Measurements from ENCODE around the gene SV2C.
"Not testable (repeated sequence)": the region's sequence is repeated elsewhere in the genome, so short reads cannot be mapped to it uniquely, and the experiment has no call there.

SV2C gene

DNA sequence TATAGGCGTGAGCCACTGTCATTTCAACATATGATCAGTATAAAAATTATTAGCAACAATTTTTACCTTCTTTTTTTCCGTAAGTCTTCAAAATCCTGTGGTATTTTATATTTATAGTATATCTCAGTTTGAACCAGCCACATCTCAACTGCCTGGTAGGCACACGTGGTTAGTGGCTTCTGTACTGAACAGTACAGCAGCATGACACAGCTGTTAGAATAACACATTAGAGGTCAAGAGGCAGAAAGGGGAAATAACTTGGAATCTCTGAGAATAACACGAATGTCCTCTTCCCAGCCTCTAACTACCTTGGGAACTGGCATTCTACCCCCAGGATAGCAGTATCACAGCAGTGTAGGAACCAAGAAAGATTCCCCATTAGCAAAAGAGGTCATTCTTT is 211.4 kb downstream of the SV2C start:
- DNase-seq (ENCODE audit: low read depth in 2 of 2), result no peak

GRCh38 chr5:76298852-76299251 is 215.7 kb downstream of the SV2C start:
- DNase-seq (ENCODE audit: low read depth in 2 of 2), result no peak

GRCh38 chr5:76299592-76299991 is 216.4 kb downstream of the SV2C start:
- no peak for DNase-seq (ENCODE audit: low read depth in 2 of 2)

GRCh38 chr5:76301932-76302331 is 218.7 kb downstream of the SV2C start:
- DNase-seq (ENCODE audit: low read depth in 2 of 2), result not testable (repeated sequence)

GRCh38 chr5:76302661-76303060 is 219.5 kb downstream of the SV2C start:
- DNase-seq (ENCODE audit: low read depth in 2 of 2), result not testable (repeated sequence)

GRCh38 chr5:76303921-76304320 is 220.7 kb downstream of the SV2C start:
- peak in 1 of 2 donors; percentile 10 for DNase-seq (ENCODE audit: low read depth in 2 of 2)

GRCh38 chr5:76305269-76305668 is 222.1 kb downstream of the SV2C start:
- no peak for DNase-seq (ENCODE audit: low read depth in 2 of 2)

- DNase-seq (ENCODE audit: low read depth in 2 of 2), result no peak
These were observed 222.6 kb downstream of the SV2C start for GRCh38 chr5:76305775-76306174.

- no peak for DNase-seq (ENCODE audit: low read depth in 2 of 2)
These were observed 227.0 kb downstream of the SV2C start for GRCh38 chr5:76310208-76310607.

GRCh38 chr5:76312783-76313182 is 229.6 kb downstream of the SV2C start:
- DNase-seq (ENCODE audit: low read depth in 2 of 2), result no peak

GRCh38 chr5:76314643-76315042 is 231.5 kb downstream of the SV2C start:
- no peak for DNase-seq (ENCODE audit: low read depth in 2 of 2)

- no peak for DNase-seq (ENCODE audit: low read depth in 2 of 2)
These were observed 236.5 kb downstream of the SV2C start for GRCh38 chr5:76319673-76320072.

DNA sequence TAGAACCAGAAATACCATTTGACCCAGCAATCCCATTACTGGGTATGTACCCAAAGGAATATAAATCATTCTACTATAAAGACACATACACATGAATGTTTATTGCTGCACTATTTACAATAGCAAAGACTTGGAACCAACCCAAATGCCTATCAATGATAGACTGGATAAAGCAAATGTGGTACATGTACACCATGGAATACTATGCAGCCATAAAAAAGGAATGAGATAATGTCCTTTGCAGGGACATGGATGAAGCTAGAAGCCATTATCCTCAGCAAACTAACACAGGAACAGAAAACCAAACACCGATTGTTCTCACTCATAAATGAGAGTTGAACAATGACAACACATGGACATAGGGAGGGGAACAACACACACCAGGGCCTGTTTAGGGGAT is 240.3 kb downstream of the SV2C start:
- DNase-seq (ENCODE audit: low read depth in 2 of 2), result not testable (repeated sequence)

- DNase-seq (ENCODE audit: low read depth in 2 of 2), result no peak
These were observed 242.1 kb downstream of the SV2C start for GRCh38 chr5:76325326-76325725.

- no peak for DNase-seq (ENCODE audit: low read depth in 2 of 2)
These were observed 242.8 kb downstream of the SV2C start for GRCh38 chr5:76325876-76326491.

GRCh38 chr5:76326577-76327302 is 243.6 kb downstream of the SV2C start:
- no peak for DNase-seq (ENCODE audit: low read depth in 2 of 2)

- no peak for DNase-seq (ENCODE audit: low read depth in 2 of 2)
These were observed 246.2 kb downstream of the SV2C start for GRCh38 chr5:76329346-76329745.

- no peak for DNase-seq (ENCODE audit: low read depth in 2 of 2)
These were observed 247.9 kb downstream of the SV2C start for GRCh38 chr5:76331126-76331525.

GRCh38 chr5:76332102-76332501 is 248.9 kb downstream of the SV2C start:
- no peak for DNase-seq (ENCODE audit: low read depth in 2 of 2)

DNA sequence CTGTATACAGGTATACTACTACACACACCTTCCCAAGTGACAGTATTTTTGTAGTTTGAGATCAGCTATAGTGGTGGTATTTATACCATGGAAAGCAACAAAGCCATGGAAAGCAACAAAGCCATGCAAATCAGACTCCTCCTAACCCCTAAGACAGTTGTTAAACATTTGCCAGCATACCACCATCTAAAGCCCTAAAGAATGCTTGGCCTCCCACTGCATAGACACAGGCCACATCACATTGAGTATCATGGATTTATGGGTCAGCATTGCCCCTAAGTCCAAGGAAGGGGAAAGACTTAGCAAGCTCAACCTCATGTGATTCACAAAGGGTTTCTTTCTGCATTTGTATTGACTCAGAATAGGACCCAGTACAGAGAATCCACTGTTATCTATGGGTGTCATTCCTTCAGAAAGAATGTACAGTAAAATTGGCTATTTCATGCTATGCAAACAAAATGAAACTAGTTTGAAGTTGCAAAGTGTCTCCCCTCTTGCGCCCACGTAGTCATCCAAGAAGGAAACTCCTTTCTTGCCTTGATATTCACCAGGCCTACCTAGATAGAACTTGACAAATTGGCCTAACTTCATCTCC is 249.5 kb downstream of the SV2C start:
- DNase-seq (ENCODE audit: low read depth in 2 of 2), result no peak

DNA sequence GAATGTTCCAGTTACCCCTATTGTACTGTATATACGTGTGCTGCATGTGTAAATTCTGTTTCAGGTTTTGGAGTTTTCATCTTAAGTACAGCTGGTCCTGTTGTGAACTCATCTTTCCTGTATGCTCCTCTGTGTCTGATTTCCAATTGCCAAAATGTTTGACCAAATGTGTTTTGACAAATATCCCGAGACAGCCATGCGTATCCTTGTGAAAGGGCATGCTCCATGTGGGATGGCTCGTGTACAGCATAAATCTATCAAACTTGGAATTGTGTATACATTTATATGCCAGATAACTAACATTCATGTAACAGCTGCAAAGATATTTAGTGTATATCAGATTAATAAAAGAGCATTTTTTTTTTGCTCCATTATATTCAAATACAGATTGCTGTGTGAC is 250.4 kb downstream of the SV2C start:
- no peak for DNase-seq (ENCODE audit: low read depth in 2 of 2)

- DNase-seq (ENCODE audit: low read depth in 2 of 2), result no peak
These were observed 251.4 kb downstream of the SV2C start for GRCh38 chr5:76334574-76334973.

GRCh38 chr5:76335451-76335850 is 252.3 kb downstream of the SV2C start:
- DNase-seq (ENCODE audit: low read depth in 2 of 2), result not testable (repeated sequence)
